GM19455 (cell line): ENCODE results near the gene MRPL24.

ENCODE experiments used
- ATAC-seq: cut with Tn5 transposase; IDR thresholded peaks from one replicate; pipeline ENCODE4 v1.9.1; 2021; ENCODE audit not compliant: unreplicated experiment

MRPL24 gene

GRCh38 chr1:156712626-156713025 is 28.3 kb downstream of the MRPL24 start:
- ATAC-seq = no peak

DNA sequence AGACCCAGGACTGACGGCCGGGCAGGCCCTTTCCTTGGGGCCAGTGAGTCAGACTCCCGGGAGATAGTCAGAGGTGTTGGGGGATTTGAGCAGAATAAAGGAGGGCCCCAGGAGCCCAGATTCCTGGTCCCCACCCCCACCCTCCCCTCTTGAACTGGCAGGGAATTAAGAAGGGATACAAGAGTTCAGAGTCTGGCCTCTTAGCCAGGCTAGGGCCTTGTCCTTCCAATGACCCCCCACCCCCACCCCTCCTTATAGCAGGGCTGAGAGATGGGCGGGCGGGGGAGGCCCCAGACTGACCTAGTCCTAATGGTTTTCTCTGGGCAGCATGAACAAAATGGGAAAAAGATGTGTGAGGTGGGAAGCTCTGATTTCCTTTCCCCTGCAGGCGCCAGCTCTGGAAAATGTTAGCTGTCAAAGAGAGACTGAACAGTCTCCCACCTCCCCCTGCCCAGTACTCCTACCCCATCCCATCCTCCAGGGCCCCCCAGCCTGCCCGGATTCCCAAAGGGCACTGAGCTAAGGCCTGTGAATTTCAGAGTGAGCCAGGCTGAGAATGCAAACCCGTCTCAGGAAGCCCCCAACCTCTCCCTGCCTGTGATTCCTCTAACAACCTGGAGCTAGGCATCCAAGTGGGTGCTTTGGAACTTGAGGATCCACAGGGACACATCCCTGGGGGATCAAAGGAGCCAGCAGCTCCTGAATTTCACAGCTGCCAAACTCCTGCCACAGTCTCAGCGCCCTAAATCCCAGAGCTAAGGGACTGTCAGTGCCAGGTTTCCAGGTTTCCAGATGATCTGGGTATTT is 29.7 kb downstream of the MRPL24 start:
- ATAC-seq = no peak

DNA sequence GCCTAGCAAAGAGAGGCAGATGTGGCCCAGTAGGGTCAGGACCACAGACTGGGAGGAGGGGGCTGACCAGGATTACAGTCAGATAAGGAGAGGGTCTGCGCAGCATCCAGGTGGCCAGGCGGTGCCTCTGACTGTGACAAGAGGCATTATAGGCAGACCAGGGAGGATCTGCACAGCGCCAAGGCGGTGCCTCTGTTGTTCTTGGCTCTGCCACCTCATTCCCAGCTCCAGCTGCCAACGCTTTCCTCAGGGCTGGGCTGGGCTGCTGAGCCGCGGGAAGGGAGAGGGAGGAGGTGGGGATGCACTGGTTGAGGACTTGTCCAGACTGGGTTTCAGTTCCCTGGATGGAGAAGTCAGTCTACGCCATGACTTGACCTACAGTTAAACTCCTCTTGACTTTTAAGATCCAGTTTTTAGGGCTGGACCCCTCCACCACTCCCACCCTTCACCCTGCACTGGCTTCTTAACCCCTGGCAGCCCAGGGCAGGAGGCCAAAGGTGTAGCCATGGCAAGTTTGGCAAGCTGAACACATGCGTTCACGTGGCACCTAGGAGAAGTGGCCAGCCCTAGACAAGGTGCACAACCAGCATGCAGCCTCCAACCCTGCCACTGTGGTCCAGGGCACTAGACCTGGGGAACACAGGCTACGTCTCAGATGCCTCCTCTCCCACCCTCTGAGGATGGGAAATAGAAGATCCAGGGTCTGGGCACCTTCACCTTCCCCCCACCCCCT is 31.0 kb downstream of the MRPL24 start:
- ATAC-seq = no peak

GRCh38 chr1:156709031-156709430 is 31.9 kb downstream of the MRPL24 start:
- ATAC-seq = no peak

DNA sequence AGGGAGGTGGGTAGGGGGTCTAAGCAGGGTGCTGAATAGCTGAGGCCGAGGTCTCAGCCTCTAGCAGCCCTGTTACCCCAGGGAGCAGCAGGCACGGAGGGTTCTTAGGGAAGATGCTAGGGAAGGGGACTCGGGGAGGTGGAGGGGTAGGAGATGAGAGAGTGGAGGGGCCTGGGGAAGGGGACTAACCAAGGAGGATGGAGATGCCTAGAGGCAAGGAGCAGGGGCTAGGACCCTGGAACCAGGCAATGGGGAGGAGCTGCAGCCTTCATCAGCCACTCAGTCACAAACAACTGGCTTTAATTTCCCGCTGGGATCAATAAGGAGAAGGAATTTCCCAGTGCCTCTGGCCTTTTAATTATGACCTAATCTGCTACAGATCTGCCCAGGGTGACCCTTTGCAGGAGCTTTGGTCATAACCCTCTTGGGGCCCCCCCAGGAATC is 32.6 kb downstream of the MRPL24 start:
- no peak for ATAC-seq

DNA sequence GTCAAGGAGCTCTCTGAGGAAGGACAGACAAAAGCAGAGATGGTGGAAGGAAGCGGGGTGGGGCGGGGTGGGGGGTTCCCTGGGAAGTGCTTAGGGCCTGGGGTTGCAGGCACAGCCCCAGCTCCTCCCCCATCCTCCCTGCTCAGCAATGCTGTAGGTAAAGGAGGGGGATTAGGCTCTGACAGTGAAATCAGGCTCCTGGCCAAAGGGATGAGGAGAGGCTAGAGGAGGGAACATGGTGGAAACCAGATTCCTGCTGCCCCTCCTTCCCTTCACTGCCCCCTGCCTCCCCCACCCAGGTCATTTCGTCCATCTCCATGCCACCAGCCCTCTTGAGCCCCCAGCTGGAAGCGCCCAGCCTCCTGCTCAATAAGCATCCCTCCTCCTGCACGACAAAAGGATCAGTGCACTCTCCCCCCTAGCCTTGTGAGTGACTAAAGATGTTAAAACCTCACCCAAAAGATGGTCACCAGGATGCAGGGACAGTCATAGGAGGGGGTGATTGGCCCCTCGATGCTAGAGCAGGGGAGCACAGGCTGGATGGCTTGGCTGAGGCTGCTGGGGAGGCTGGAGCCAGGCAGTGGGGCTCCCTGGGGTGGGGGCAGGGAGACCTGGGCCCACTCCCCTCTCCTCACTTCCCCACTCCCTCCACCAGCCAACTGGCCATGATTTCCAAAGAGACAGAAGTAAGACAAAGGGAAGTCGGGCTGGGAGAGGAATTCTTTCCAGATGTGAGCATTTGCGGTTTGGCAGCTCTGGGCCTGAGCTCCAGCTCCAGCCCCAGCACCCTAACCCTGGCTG is 33.3 kb downstream of the MRPL24 start:
- no peak for ATAC-seq

- ATAC-seq = no peak
Observed at GRCh38 chr1:156706657-156707416, 34.1 kb downstream of the MRPL24 start.

DNA sequence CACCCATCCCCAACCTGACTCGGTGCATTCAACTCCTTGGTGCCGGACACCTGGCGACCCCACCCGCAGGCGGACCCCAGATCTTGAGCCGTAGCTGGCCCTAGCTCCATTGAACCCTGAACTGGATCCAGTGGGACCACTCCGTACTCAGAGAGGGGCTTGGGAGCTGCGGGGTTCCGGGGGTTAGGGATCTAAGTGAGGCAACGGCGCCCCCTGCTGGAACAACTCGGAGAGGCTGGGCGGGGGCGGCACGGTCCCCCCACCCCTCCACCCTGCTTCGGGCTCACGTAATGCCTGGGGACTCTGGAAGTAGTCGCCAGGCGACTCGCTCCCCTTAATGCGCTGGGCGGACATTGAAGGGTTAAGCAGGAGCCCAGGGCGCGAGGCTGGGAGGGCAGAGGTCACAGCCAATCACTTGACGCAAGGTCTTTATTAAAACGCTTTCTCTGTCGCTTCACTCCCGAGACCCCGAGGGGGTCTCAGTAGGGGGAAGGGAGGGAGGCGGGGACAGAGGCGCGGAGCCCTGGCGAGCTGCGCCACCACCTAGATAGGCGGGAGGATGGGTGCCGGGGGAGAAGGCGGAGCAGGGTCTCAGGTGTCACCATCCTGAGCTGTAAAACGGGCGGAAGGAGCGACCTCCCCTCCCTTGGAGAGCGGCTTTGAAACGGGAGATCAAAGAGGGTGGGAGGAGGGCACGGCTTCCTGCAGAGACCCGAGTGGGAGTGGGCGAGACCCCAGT is 34.8 kb downstream of the MRPL24 start:
- ATAC-seq = no peak

GRCh38 chr1:156705321-156705917 is 35.5 kb downstream of the MRPL24 start, which contains the start of gene CRABP2:
Gene CRABP2, minus strand, starts transcription at chr1:156705583. Its CDS starts 137 bp downstream, at chr1:156705446.
- no peak for ATAC-seq

GRCh38 chr1:156704930-156705320 is 36.0 kb downstream of the MRPL24 start:
- no peak for ATAC-seq

DNA sequence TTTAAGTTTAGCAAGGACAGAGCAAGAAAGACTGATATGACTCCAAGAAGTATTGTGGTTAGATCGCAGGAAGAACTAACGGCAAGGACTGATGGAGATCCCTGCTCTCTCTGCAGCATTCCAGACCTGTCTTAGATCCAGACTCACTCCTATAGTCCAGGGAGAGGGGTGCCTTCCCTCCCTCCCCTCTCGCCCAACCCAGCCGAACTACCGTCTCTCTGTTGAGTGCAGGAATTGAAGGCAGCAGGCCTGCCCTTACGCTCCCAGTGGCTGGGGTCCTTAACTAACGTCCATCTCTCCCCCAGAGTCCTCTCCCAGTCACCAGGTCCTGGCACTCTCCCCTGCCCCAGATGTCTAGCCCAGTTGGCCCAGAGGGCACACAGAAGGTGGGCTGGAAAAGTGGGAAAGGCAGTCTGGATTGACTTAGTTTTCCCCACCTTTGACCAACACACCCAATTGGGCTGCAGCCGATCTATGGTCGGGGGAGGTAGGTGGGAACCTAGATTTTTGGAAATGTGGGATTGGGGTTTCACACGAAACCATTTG is 36.6 kb downstream of the MRPL24 start:
- no peak for ATAC-seq

DNA sequence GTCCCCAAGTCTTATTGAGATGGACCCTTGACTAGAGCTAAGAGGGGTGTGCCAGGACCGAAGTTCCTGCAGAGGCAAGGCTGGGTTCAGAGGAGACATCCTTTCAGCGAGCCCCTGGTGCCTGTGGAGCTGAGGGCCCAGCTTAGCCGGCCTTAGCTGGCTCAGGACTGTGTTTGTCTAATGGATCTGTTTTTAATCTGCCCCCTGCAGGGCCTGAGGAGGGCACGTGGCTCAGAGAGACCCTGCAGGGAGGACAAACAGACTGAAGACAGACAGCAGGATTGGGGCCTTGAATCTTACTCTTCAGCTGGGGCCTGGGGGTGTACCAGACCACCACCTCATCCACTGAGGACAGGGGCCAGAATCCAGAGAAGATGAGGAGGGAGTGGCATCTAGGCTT is 37.1 kb downstream of the MRPL24 start:
- no peak for ATAC-seq

- ATAC-seq = no peak
Observed at GRCh38 chr1:156703336-156703735, 37.6 kb downstream of the MRPL24 start.

- ATAC-seq = no peak
Observed at GRCh38 chr1:156700736-156701531, 40.0 kb downstream of the MRPL24 start.

- ATAC-seq = no peak
Observed at GRCh38 chr1:156698995-156699394, 41.9 kb downstream of the MRPL24 start.

- ATAC-seq = no peak
Observed at GRCh38 chr1:156697481-156697880, 43.4 kb downstream of the MRPL24 start.

GRCh38 chr1:156696755-156697154 is 44.1 kb downstream of the MRPL24 start:
- ATAC-seq = no peak

GRCh38 chr1:156694690-156694962 is 46.3 kb downstream of the MRPL24 start:
- ATAC-seq = no peak
